HG03039 (cell line): ENCODE measurements around the gene SLC4A1.
"Not testable (repeated sequence)": the region's sequence is repeated elsewhere in the genome, so short reads cannot be mapped to it uniquely, and the experiment has no call there.

Source experiments
- ATAC-seq: cut with Tn5 transposase; IDR thresholded peaks from one replicate; pipeline ENCODE4 v1.9.1; 2021; ENCODE audit warnings: mild to moderate bottlenecking, moderate library complexity; ENCODE audit not compliant: unreplicated experiment

SLC4A1 gene

DNA sequence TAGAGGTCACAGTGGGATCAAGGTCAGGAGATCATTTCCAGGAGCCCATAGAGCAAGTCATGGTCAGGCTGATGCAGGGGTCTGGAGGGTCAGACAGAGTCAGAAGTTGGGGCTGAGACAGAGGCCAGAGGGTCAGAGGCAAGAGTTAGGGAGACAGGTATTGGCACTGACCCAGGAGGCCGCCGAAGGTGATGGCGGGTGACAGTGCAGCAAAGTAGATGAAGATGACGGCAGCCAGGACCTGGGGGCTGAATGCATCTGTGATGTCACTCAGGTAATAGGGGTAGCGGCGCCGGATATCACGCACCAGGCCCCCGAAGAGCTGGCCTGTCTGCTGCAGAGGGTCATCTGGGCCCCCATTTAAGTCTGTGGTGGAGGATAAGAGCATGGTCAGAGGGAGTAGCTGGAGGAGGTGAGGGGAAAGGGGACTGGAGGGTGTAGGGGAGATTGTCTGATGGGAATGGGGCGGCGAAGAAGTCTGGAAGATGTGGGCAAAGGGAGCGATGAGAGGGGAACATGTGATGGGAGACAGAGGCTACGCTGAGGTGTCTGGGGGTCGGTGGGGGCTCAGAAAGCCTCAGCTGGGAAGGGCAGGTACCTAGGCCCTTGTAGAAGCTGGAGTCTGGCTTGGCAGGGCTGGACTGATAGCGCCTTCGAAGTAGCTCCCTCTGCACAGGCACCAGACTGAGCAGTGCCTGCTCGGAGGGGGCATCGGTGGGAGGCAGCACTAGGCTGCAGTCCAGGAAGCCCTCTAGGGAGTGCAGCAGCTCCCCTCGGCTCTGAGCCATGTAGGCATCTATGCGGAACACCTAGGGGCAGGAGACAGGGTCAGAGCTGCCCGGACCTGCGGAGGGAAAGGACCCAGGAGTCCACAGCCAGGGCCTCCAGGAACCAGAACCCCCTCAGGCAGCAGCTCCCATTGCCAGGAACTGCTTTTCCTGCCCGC, 9.8 kb downstream of the SLC4A1 start:
- ATAC-seq, result no peak

- no peak for ATAC-seq
Measured at GRCh38 chr17:44256671-44257070, 11.3 kb downstream of the SLC4A1 start.

- no peak for ATAC-seq
Measured at GRCh38 chr17:44255915-44256314, 12.0 kb downstream of the SLC4A1 start.

GRCh38 chr17:44254361-44255095, 13.4 kb downstream of the SLC4A1 start:
- ATAC-seq, result no peak

- ATAC-seq, result no peak
Measured at GRCh38 chr17:44253006-44253405, 14.9 kb downstream of the SLC4A1 start.

- ATAC-seq, result no peak
Measured at GRCh38 chr17:44251062-44251461, 16.9 kb downstream of the SLC4A1 start.

- no peak for ATAC-seq
Measured at GRCh38 chr17:44249501-44250246, 18.3 kb downstream of the SLC4A1 start.

DNA sequence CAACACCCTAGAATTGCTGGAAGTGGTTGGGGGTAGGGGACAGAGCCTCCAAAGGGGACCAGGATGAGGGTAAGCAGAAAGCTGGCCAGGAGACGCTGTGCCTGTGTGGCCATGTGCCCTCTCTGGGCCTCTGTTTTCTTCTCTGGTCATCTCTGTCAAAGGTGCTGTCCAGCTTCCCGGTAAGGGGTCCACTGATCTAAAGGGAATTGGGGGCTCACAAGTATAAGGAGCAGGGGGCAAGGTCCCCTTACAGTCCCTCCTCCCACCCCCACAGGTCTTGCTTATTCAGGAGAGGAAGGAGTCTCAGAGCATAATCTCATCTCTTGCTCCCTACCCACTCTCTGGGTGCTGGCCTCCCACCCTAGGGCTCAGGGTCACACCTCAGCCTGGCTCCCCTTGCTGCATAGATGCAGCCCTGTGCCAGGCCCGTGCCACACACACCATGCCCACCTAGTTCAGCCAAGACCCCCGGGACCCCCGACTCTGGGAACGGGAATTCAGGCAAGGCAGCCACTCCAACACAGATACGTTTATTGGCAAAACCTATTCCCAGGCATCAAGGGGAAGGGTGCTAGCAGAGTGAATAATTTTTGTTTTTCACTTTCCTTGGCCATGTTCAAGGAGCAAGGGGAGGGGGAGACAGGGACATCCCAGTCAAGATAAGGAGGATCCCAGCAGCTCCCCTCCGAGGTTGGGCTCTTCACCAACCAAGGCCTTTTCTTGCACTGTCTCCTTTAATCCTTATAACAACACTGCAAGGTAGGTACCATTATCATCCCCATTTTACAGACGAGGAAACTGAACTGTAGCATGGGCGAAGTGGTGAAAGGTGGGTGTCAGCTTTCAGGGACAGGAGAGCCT, 19.8 kb downstream of the SLC4A1 start:
- ATAC-seq, result no peak

- no peak for ATAC-seq
Measured at GRCh38 chr17:44247440-44247841, 20.5 kb downstream of the SLC4A1 start.

DNA sequence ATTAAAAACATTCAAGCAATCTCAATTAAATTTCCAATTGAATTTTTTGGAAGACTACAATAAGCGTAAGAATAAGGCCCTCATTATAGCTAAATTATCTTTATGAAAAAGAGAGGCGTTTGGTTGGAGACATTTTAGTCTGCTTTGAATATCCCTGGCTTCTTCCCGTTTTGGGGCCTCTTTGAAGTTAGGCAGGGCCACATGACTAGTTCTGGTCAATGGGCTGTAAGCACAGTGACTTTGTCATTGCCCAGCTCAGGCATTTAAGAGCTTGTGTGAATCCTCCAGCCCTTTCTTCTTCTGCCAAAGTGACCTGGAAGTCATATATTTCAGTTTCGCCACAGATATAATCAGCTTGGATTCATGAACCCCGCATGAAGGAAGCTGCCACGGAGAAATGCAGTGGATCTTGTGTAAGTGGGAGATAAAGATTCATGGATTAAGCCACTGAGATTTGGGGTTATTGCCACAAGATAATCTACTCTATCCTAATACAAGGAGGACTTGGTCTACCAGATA, 26.8 kb downstream of the SLC4A1 start:
- ATAC-seq, result no peak

GRCh38 chr17:44237886-44238285, 30.0 kb downstream of the SLC4A1 start:
- not testable (repeated sequence) for ATAC-seq

DNA sequence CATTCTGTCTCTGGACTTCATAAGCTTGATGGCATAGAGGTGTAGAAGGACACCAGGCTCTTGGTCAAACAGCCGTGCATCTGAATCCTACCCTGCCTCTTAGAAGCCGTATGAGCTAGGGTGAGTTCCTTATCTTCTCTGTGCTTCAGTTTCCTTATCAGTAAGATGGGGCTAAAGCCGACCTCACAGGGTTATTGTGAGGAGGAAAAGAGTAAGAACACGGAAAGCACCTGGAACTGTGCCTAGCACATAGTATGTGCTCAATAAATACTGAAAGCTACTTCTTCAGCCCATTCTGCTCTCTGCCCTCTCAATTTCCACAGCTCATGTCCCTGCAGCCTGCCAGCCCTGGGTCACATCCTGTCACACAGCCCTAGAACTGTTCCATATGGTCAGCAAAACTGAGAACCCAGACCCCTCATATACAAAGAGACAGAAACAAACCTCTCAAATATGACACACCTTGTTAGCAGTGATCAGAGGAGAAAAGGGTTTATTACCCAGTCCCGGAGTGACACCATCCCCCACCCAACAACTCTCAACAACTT, 31.4 kb downstream of the SLC4A1 start:
- no peak for ATAC-seq

- no peak for ATAC-seq
Measured at GRCh38 chr17:44235583-44235936, 32.4 kb downstream of the SLC4A1 start.

GRCh38 chr17:44233582-44233981, 34.4 kb downstream of the SLC4A1 start:
- ATAC-seq, result no peak

DNA sequence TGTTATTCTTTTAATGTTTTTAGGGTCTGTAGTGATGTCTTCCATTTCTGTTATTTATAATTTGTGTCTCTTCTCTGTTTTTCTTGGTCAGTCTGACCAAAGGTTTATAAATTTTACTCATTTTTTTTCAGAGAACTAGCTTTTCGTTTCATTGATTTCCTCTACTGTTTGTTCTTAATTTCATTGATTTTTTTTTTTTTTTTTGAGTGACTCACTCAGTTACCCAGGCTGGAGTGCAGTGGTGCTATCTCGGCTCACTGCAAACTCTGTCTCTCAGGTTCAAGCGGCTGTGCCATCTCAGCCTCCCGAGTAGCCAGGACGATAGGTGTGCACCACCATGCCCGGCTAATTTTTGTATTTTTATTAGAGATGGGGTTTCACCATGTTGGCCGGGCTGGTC, 35.9 kb downstream of the SLC4A1 start:
- no peak for ATAC-seq

- no peak for ATAC-seq
Measured at GRCh38 chr17:44230140-44230539, 37.8 kb downstream of the SLC4A1 start.

DNA sequence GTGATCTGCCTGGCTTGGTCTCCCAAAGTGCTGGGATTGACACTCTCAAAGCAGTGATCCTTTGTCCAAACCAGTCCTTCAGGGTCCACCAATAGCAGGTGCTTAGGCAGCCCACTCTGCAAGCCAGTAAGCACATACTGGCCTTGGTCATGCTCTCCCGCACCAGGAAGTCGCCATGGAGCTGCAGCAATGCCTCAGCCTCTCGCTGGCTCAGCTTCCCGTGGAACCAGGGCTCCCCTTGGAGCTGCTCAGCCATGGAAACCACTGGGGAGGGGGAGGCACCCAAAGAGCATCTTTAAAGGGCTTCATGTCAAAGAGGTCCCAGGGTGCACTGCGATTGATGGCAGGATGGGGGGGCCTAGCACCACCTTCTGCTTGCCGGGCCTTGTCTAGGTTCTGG, 38.8 kb downstream of the SLC4A1 start:
- no peak for ATAC-seq

GRCh38 chr17:44223541-44224071, 44.3 kb downstream of the SLC4A1 start:
- no peak for ATAC-seq

DNA sequence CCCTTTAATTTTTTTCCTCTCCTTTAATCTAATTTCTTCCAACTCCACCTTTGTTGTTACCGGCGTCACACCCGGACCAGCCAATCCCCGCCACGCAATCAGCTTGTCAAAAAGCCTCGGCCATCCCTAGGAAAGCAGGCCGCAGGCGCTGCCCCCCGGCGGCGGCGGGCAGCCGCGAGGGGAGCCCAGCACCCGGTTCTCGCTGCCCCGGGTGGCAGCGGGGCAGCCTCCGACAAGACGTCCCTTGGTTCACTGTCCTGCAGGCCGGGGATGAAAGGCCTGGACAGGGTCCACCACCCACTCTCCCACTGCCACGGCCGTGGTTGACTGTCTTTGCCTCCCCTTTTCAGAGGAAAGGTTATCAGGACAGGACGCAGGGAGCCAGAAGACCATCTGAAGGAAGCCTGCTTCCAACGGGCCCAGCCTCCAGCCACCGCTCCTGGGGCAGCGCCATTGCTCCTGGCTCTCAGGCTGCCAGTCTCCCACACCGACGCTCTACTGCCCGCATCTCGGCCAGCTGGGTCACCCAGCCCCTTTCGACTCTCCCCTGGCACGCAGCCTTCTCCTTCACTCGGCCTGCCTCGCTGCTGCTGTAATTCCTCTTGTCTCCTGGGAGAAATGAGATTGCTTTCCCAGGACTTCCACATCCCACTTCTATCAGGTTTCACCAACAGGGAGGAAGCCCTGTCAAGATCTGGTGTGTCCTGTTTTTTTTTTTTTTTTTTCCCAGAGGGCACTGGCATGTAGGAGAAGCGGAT, 45.6 kb downstream of the SLC4A1 start:
- ATAC-seq, result no peak
